HepG2 (cell line): ENCODE data around the gene CPED1.

Experiments used
- ZBTB7A ChIP-seq: sonication (generic); formaldehyde crosslinking; IDR thresholded peaks from 2 replicates; pipeline ENCODE4 v1.8.0; 2022; ENCODE audit warnings: mild to moderate bottlenecking, missing genetic modification reagents
- ZNF746 ChIP-seq: sonication (generic); formaldehyde crosslinking; IDR thresholded peaks from 2 replicates; pipeline ENCODE4 v1.8.0; 2022; ENCODE audit warnings: mild to moderate bottlenecking, missing genetic modification reagents
- TF ChIP-seq, protein P1 (sequence below): sonication (generic); formaldehyde crosslinking; IDR thresholded peaks from 2 replicates; pipeline ENCODE4 v1.5.0; 2020; ENCODE audit warnings: mild to moderate bottlenecking, missing genetic modification reagents, moderate library complexity

DNA sequence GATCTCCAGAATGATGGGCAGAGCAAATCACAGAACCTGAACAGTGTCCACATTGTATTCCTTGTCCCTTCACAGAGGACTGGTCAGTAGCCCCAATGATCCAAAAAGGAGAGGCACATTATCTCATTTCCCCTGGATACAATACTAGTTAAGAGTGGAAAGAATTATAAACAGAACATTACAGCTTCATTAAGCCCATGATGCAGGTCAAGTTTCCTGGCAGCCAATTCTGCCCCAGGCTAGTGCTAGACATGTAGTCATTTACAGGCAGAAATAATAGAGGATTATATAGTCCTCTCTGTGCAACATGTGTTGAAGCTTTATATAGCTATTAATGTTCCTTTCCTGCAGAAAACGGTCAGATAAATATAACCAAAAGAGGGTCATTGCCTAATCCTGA is 216.0 kb downstream of the CPED1 start:
- TF ChIP-seq ZNF746 (CRISPR knock-in tag) (no peak), ZBTB7A (CRISPR knock-in tag) (no peak)
- TF ChIP-seq, protein P1, sequence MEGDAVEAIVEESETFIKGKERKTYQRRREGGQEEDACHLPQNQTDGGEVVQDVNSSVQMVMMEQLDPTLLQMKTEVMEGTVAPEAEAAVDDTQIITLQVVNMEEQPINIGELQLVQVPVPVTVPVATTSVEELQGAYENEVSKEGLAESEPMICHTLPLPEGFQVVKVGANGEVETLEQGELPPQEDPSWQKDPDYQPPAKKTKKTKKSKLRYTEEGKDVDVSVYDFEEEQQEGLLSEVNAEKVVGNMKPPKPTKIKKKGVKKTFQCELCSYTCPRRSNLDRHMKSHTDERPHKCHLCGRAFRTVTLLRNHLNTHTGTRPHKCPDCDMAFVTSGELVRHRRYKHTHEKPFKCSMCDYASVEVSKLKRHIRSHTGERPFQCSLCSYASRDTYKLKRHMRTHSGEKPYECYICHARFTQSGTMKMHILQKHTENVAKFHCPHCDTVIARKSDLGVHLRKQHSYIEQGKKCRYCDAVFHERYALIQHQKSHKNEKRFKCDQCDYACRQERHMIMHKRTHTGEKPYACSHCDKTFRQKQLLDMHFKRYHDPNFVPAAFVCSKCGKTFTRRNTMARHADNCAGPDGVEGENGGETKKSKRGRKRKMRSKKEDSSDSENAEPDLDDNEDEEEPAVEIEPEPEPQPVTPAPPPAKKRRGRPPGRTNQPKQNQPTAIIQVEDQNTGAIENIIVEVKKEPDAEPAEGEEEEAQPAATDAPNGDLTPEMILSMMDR (CRISPR knock-in tag): no peak
